NCI-H526 treated with DMSO at 0.1 percent for 48 hours (cell line): ENCODE data around the gene TTC31.
"Not testable (repeated sequence)": the region's sequence is repeated elsewhere in the genome, so short reads cannot be mapped to it uniquely, and the experiment has no call there.

ENCODE experiments used
- DNase-seq: peaks from one replicate; lab custom pipeline; 2025; lab: John Stamatoyannopoulos, UW

TTC31 gene

DNA sequence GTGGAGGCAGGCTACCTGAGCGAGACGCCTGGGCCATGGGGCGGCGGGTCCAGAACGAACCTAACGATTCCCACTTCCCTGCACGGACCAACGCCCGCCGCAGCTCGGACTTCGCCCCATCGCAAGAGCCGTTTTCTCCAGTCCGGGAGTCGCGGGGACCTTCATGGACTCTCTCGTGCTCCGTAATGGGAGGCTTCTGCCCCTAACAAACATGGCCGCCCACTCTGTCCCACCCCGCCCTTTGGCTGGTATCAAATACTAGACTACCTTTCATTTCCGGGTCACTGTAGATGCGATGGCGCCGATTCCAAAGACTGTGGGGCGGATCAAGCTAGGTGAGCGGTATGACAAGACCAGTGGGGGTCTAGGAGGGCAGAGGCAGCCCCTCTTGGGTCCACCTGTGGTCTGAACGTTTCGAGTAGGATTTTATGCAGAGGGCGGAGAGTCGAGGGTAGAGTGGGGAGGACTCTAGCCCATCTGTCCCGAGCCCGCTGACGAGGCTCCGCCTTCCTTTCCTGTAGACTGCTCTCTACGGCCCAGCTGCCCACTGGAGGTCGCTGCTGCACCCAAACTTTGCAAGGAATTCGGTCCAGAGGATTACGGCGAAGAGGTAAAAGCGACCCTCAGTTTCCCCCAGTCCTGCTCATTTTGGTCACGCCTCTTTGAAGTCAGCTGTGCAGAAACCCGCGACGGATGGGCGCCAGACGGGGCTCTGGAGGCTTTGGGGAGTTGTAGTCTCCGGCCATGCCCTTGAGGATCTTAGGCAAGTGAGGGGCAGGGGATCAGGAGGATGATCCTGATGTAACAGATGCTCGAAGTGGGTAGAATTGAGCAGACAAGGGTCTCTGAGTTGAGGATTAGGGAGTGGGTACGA, at the start of gene TTC31, which contains the start of gene CCDC142:
Gene TTC31, plus strand, starts transcription at position 281 of the 874 bp plus-strand sequence. Its CDS starts 15 bp downstream, at position 296.
Gene CCDC142, minus strand, starts transcription at position 198 of the 874 bp plus-strand sequence. Its CDS starts 161 bp downstream, at position 37.
- peak; percentile 91 for DNase-seq

DNA sequence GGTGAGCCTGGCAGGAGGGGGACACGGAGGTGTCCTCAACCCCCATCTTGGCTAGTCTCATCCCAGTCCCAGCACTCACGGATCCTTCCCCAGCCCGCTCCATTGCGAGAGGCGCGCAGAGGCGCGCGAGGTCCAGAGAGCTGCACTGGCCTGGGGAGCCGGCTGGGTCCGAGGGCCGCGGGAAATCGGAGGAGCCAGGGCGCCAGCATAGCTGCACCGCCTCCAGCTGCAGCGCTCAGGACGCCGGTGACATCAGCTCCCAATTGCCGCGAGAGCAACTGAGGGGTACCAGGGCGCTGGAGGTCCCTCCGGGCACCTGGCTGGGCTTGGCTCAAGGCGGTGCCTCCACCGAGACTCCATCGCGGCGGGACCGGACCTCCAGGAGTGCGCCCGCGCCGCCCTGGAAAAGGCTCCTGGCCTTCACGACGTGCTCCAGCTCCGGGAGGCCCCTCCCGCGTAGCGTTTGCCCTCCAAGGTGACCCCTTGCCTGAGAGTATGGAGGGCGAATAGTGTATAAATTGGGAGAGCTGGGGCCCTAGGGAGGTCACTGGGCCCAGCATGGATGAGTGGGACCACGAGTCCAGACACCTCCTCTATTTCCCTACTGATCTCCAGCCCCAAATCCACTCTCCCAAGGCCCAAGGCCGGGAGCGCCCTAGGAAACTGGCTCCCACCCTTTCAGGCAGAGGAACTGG, 46.6 kb upstream of the TTC31 start:
- no peak for DNase-seq

GRCh38 chr2:74436848-74437695, 45.8 kb upstream of the TTC31 start:
- no peak for DNase-seq

DNA sequence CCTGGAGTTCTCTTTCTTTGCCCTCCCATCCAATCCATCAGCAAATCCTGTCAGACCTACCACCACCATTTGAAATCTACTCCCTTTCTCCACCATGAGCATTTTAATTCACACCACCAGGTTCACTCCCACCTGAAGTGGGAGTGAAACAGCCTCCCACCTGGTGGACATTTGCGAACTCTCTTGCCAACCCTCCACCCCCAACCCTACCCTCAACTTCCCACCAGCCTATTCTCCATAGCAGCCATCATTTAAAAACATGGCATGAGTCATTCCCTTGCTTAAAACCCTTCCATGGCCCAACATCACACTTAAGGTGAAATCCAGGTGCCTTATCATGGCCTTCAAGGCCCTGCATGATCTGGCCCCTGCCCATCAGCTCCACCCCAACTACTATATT, 44.6 kb upstream of the TTC31 start:
- DNase-seq, result no peak

GRCh38 chr2:74439373-74439772, 43.5 kb upstream of the TTC31 start:
- DNase-seq, result no peak

DNA sequence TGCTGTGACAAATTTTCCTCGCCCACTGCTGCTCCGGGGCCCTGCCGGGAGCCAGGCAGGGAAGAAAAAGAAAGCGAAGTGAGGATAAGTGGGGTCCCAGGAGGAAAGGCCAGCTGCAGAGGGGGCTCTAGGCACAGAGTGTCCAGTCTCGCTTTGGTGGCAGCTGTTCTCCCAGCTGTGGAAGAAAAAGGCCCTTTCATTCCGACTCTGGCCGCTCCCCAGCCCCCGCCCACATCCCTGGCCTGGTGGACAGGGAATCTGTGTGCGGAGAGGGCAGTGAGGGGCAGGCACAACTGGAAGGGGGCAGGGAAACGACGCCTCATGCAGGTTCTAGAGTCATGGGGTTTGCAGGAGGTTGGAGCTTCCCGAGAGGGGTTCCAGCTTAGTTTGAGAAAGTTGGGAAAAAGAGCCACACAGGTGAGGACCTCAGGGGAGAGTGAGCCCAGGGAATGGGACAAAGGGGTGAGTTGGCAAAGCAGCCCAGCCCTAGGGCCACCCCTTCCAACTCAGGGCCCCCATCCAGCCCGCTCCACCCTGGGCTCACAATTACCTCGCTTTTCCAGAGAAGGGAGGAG, 43.0 kb upstream of the TTC31 start:
- DNase-seq, result no peak

DNA sequence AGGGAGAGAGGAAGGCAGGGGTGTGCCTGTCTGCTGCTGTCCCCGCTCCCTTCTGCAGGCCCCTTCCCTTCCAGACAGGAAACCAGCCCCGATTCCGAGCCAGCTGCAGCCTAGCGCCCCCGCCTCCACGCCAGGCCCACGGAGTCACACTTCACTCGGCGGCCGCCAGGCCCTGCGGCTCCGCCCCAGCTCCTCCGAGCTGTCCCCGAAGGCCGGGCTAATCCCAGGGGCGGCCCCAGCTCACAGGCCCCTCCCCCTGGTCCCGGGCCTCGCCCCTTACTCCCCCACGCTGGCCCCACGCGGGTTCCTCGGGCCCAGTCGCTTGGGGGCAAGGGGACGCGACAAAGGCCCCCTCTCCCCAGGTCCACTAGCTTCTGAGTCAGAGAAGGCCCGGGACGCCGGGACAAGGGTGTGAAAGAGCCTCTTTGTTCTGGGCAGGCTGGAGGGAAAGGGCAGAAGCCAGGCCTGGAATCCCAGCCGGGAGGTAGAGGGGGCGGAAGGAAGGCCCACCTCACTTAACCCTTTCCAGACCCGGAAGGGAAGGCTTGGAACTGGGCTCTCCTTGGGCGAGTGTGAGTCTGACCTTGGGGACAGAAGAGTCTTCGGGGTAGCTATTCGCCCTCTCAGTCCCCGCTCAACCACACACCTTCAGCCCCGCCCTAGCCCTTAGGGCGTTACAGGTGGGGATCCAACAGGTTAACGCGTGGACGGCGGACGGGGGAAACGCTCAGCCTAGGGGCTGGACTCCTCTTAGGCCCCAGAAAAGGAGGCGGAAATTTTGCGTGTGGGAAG, 42.3 kb upstream of the TTC31 start:
- peak; percentile 65 for DNase-seq

GRCh38 chr2:74441170-74441689, 41.7 kb upstream of the TTC31 start:
- DNase-seq, result no peak

GRCh38 chr2:74441690-74442482, 41.0 kb upstream of the TTC31 start, which contains the start of gene RTKN:
RTKN (minus strand) TSS chr2:74441937; CDS start chr2:74441816, 121 bp downstream.
- peak; percentile 69 for DNase-seq

GRCh38 chr2:74442483-74443297, 40.2 kb upstream of the TTC31 start:
- not testable (repeated sequence) for DNase-seq

DNA sequence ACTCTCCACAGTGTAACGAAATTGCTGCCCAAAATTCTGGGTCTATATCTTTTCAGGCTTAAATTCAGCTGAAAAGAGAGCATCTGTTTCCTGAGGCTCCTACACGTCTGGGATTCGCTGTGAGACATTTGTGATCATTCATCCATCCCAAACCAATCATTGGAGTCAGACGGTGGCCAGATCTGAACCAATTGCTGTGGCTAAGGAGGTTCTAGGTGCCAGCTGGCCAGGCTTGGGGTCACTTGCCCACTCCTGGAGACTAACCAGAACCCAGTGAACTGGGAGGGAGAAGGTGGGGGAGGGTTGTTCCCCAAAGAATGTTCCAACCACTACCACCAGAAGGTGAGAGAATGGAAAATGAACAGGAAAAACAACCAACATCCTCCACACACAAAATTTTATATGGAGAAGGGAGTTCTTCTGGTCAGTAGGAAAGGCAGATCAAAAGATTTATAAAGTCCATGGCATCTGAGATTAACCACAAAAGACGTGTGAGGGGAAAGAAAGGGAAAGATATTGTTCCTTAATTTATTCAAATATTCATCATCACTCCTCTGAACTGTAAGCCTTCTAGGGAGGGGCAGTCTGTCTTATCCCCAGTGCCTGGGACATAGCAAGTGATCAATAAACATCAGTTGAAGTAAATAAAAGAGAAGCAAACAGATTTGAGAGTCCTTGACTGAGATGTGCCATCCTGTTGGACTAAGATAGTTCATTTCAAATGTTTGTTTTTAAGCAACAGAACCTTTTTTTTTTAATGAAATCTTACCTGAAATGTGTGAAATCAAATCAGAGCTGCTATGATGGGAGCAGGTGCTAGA, 38.2 kb upstream of the TTC31 start:
- no peak for DNase-seq

GRCh38 chr2:74447230-74447999, 35.5 kb upstream of the TTC31 start:
- no peak for DNase-seq

DNA sequence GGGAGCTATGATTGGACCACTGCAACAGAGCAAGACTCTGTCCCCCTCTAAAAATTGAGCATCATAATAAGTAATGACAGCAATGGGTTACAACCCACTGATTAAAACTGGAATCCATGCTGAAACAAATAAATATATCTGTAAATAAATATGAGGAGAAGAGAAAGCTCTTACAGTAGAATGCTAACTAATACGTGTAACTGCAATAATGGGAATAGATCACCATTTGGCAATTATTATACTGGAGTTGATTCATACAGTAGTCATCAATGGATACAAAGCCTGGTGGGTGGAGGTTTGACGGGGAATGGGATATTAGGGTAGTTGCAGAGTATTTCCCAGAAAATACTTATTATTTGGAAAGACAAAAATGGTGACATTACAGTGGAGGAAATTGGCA, 34.1 kb upstream of the TTC31 start:
- DNase-seq, result no peak

DNA sequence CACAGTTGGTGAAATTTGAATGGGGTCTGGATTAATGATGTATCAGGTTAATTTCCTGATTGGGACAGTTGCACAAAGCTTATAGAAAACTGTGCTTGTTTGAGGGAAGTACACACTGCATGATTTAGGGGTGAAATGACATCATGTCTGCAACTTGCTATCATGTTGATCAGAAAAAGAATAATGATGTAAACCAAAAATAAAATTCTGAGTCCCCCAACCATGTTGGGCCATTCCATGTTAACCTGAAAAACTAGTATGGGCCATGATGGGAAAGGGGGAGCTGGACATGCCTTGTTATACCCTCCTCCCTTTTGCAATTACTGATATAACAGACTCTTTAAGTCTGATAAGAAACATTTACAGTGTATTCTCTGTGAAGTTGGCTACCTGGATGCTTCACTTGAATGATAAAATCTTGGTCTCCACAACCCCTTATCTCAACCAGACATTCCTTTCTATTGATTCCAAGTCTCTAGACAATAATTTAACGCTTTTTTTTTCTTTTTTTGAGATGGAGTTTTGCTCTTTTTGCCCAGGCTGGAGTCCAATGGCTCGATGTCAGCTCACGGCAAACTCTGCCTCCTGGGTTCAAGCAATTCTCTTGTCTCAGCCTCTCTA, 32.2 kb upstream of the TTC31 start:
- no peak for DNase-seq

DNA sequence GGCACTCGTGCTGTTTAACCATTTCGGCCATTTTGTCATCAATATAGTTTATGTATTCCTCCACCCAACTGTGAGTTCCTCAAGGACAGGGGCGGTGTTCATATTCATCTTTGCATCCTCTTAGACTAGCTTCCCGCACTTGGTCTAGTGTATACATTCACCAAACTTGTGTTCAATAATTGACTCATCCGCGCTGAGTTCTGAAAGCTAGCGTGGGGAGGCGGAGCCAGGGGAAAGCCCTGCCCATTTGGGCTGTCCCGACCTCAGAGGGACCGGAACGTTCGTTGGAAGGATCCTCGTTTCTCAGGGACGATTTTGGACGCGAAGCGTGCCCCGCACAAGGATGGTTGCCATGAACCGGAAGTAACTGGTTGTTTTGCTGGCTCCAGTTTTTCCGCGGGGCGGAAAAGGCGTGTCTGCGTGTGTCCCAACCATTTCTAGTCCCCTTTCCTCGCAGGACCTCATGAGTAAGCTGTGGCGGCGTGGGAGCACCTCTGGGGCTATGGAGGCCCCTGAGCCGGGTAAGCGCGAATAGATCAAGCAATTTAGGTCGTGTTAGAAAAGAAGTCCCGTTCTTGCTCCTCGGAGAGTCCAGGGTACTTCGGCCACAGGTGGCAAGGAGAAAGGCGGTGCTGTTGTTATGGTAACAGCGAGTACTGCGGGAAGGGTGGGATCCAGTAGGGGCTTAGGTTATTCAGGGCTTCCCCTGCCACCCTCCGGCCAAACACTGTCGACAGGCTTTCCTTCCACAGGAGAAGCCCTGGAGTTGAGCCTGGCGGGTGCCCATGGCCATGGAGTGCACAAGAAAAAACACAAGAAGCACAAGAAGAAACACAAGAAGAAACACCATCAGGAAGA, 28.0 kb upstream of the TTC31 start, which contains the start of gene INO80B:
Gene INO80B, plus strand, starts transcription at position 434 of the 858 bp plus-strand sequence. Its CDS starts 30 bp downstream, at position 464.
- DNase-seq, result peak; percentile 96

DNA sequence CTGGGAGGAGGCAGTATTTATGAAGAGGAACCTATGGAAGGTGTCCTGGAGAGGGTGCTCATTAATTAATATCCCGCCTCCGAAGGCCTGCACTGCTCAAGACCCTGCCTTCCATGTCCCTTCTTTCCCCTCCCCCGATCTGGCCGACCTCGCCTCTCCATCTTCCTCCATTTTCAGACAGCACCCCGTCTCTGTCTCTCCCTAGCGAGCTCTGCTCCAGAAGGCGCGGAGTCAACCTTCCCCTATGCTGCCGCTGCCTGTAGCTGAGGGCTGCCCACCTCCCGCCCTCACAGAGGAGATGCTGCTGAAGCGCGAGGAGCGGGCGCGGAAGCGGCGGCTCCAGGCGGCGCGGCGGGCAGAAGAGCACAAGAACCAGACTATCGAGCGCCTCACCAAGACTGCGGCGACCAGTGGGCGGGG, 25.7 kb upstream of the TTC31 start:
- DNase-seq, result no peak
